ENCODE results near the gene GBX2.

The GBX2 gene

DNA sequence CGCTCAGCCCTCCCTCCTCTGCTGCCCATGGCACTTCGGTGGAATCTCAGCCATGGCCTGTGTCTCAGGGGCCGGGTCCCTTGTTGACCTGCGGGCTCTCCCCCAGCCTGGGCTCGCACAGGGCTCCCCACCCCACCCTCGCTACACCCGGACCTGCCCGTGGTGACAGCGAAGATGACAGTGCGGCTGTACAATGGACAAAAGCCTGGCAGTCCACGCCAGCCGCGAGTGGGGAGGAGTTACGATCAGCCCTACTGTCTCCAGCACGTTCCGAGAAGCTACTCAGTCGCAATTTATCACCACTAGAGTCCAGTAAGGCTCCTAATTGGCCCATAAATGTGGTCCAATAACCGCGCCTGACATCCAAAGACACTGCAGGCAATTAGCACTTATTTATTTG lies 31.6 kb downstream of the GBX2 start:
- peaks cover 0 to 4% of the 10 kb centered on the region in 2 donors for H3K36me3 ChIP-seq (ENCODE audit: control insufficient read depth in 1 of 2, insufficient read depth in 2 of 2, low read length in 2 of 2)

DNA sequence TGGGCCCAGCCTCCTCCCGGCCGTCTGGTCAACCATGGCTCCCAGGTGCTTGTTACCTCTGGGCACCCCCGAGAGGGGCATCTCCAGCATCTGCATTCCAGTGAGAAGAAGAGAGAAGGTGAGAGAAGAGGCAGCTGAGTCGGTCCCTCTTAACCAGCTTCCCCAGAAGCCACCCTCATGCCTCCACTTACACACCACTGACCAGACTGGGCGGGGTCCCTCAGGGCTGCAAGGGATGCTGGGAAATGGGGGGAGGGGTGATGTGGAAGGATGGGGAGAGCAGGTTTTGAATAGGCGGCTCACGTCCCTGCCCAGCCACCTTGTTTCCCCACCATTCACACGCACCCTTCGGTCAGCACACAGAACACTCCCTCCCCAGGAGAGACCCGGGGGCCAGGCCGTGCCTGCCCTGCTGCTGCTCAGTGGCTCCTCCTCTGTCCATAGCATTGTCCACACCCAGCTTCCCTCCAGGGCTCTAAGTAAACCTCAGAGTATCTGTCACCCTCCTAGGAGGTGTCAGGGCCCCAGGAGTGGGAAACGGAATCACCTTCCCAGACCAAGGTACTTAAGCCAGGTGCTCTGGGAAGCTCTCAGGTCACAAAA lies 34.7 kb downstream of the GBX2 start:
- H3K4me3 ChIP-seq (ENCODE audit: low read depth in 1 of 2, low read length in 2 of 2), result no peak overlapping the region
- H3K27me3 ChIP-seq (ENCODE audit: low read depth, low read length), result no peaks in the 10 kb centered on the region
- H3K4me1 ChIP-seq (ENCODE audit: control insufficient read depth in 1 of 2, insufficient read depth in 2 of 2, low read length in 2 of 2), result no peaks in the 10 kb centered on the region
- peaks cover 0 to 4% of the 10 kb centered on the region in 2 donors for H3K36me3 ChIP-seq (ENCODE audit: control insufficient read depth in 1 of 2, insufficient read depth in 2 of 2, low read length in 2 of 2)
- no peak overlapping the region for H3K27ac ChIP-seq (ENCODE audit: low read length)
- H3K9me3 ChIP-seq (ENCODE audit: control insufficient read depth in 1 of 2, low read length in 2 of 2), result no peaks in the 10 kb centered on the region

More for the DNA sequence above, 31.6 kb downstream of the GBX2 start:
- H3K4me3 ChIP-seq (ENCODE audit: low read depth in 1 of 2, low read length in 2 of 2), result no peak overlapping the region
- no peaks in the 10 kb centered on the region for H3K4me1 ChIP-seq (ENCODE audit: control insufficient read depth in 1 of 2, insufficient read depth in 2 of 2, low read length in 2 of 2)
- no peaks in the 10 kb centered on the region for H3K9me3 ChIP-seq (ENCODE audit: control insufficient read depth in 1 of 2, low read length in 2 of 2)
- no peaks in the 10 kb centered on the region for H3K27me3 ChIP-seq (ENCODE audit: low read depth, low read length)
- no peak overlapping the region for H3K27ac ChIP-seq (ENCODE audit: low read length)

DNA sequence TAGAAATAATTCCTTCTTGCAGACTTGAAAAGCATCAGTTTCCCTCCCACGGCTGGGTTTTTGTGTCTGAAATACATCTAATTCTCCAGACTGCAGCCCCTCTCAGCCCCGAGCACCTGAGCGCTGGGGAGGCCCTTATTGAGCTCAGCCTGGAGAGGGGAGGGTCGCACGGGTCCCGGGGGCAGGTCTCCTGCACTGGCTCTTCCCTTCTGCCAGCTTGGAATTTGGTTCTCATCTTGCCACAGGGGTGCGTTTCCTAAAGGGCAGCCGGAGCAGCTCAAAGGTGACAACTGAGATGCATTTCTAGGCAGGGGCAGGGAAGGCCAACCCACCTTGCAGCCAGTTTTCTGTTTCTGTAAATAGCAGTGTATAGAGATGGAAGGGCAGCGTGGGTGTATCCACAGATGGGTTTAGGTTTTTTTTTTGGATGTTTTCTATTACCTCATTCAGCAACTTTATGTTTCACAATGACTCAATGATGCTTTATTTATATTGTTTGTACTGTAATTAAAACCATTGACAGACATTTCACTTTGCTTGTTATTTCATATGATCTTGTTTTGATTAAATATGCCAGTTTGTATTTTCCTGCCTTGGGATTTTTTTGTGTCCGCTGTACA lies 37.0 kb downstream of the GBX2 start:
- Histone ChIP-seq H3K36me3 (ENCODE audit: control insufficient read depth in 1 of 2, insufficient read depth in 2 of 2, low read length in 2 of 2) (peaks cover 4 to 12% of the 10 kb centered on the region in 2 donors), H3K27me3 (ENCODE audit: low read depth, low read length) (no peaks in the 10 kb centered on the region), H3K9me3 (ENCODE audit: control insufficient read depth in 1 of 2, low read length in 2 of 2) (no peaks in the 10 kb centered on the region), H3K27ac (ENCODE audit: low read length) (no peak overlapping the region), H3K4me1 (ENCODE audit: control insufficient read depth in 1 of 2, insufficient read depth in 2 of 2, low read length in 2 of 2) (no peaks in the 10 kb centered on the region), H3K4me3 (ENCODE audit: low read depth in 1 of 2, low read length in 2 of 2) (no peak overlapping the region)

DNA sequence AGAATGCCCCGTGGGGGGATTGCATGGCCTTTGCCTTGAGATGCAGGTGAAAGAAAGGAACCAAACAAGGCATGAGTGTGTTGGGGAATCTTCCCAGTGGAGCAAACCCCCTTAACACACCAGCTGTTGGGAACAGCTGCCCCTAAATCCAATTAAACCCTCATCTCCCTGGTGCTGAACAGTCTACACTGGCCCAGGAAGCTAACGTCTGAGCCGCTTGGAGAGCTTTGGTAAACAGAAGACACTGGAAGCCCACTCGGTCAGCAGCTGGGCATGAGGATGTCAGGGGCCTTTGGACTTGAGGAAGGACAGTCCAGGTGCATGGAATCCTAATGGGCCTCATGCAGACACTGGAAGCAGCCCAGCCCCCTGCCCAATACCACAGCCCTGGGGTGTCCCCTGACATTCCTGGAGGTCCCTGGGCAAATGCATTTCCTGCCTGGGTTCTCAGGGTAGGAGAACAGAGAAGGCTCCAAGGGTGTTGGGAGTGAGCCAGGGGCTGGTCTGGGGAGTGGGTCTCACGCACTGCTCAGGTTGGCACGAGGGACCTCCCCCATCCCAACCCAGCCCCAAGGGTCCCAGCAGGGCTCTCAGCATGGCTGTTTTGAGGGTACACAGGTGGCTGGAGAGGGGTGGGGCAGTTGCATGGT lies 37.7 kb downstream of the GBX2 start:
- Histone ChIP-seq H3K27ac (ENCODE audit: low read length) (no peak overlapping the region), H3K4me3 (ENCODE audit: low read depth in 1 of 2, low read length in 2 of 2) (no peak overlapping the region), H3K36me3 (ENCODE audit: control insufficient read depth in 1 of 2, insufficient read depth in 2 of 2, low read length in 2 of 2) (peaks cover 4 to 15% of the 10 kb centered on the region in 2 donors), H3K9me3 (ENCODE audit: control insufficient read depth in 1 of 2, low read length in 2 of 2) (no peaks in the 10 kb centered on the region), H3K27me3 (ENCODE audit: low read depth, low read length) (no peaks in the 10 kb centered on the region), H3K4me1 (ENCODE audit: control insufficient read depth in 1 of 2, insufficient read depth in 2 of 2, low read length in 2 of 2) (no peaks in the 10 kb centered on the region)

DNA sequence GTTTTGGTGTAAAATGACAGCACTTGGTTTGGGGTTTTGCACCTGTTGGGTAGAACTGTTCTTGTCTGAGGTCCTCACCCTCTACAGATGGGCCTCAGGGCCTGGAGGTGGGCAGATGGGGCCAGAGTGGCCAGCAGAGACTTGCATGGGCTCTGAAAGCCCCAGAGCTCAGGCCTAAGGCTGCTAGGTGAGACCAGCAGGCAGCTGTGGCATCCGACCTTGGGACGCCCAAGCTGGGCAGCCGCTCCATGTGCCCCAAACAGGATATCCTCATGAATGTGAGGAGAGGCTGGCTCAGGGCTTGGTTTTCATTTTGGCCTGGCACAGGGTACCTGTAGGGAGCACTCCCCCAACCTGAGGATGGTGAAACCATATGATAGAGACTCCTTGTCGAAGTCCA lies 38.3 kb downstream of the GBX2 start:
- H3K27ac ChIP-seq (ENCODE audit: low read length), result no peak overlapping the region
- no peaks in the 10 kb centered on the region for H3K27me3 ChIP-seq (ENCODE audit: low read depth, low read length)
- H3K4me1 ChIP-seq (ENCODE audit: control insufficient read depth in 1 of 2, insufficient read depth in 2 of 2, low read length in 2 of 2), result no peaks in the 10 kb centered on the region
- H3K36me3 ChIP-seq (ENCODE audit: control insufficient read depth in 1 of 2, insufficient read depth in 2 of 2, low read length in 2 of 2), result peaks cover 4 to 20% of the 10 kb centered on the region in 2 donors
- no peak overlapping the region for H3K4me3 ChIP-seq (ENCODE audit: low read depth in 1 of 2, low read length in 2 of 2)
- H3K9me3 ChIP-seq (ENCODE audit: control insufficient read depth in 1 of 2, low read length in 2 of 2), result no peaks in the 10 kb centered on the region

DNA sequence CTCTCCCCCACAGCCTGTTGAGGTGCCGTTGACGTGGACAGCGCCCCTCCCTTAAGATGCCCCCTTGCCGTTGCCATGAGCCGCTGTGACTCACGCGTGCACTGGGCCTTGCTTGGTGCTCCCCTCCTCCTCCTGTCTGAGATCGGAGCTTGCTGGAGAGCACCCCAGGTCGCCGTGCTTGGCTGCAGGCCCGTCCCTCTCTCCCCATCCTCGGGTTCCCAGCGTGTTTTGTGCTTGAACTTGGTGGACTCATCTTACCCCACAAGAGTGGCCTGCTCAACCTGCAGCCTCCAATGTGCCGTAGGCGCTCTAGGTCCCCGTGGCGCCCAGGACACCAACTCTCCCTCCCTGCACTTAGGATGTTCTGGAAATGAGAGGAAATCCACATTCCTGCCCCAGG lies 39.9 kb downstream of the GBX2 start:
- H3K27me3 ChIP-seq (ENCODE audit: low read depth, low read length), result no peaks in the 10 kb centered on the region
- no peaks in the 10 kb centered on the region for H3K4me1 ChIP-seq (ENCODE audit: control insufficient read depth in 1 of 2, insufficient read depth in 2 of 2, low read length in 2 of 2)
- H3K36me3 ChIP-seq (ENCODE audit: control insufficient read depth in 1 of 2, insufficient read depth in 2 of 2, low read length in 2 of 2), result peaks cover 4 to 31% of the 10 kb centered on the region in 2 donors
- H3K4me3 ChIP-seq (ENCODE audit: low read depth in 1 of 2, low read length in 2 of 2), result no peak overlapping the region
- no peaks in the 10 kb centered on the region for H3K9me3 ChIP-seq (ENCODE audit: control insufficient read depth in 1 of 2, low read length in 2 of 2)
- no peak overlapping the region for H3K27ac ChIP-seq (ENCODE audit: low read length)

DNA sequence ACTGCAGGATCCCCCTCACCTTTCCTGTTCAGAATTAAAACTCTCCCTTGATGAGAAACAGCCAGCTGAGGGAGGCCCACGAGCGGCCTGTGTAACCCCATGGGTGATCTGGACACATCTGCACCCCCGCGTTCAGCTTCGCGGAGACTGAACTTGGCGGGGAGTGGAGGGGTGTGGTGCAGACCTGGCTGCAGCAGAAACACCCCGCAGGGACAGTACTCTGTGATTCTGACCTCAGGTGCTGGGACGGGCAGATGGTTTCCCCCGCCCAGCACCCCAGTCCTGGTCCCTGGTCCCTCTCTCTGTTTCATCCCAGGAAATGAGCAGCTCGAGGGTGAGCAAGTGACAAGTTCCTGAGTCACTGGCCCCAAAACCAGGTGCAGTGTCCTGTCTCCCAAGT lies 41.2 kb downstream of the GBX2 start:
- H3K27ac ChIP-seq (ENCODE audit: low read length), result no peak overlapping the region
- H3K36me3 ChIP-seq (ENCODE audit: control insufficient read depth in 1 of 2, insufficient read depth in 2 of 2, low read length in 2 of 2), result peaks cover 4 to 27% of the 10 kb centered on the region in 2 donors
- H3K4me3 ChIP-seq (ENCODE audit: low read depth in 1 of 2, low read length in 2 of 2), result no peak overlapping the region
- no peaks in the 10 kb centered on the region for H3K4me1 ChIP-seq (ENCODE audit: control insufficient read depth in 1 of 2, insufficient read depth in 2 of 2, low read length in 2 of 2)
- no peaks in the 10 kb centered on the region for H3K27me3 ChIP-seq (ENCODE audit: low read depth, low read length)
- no peaks in the 10 kb centered on the region for H3K9me3 ChIP-seq (ENCODE audit: control insufficient read depth in 1 of 2, low read length in 2 of 2)

DNA sequence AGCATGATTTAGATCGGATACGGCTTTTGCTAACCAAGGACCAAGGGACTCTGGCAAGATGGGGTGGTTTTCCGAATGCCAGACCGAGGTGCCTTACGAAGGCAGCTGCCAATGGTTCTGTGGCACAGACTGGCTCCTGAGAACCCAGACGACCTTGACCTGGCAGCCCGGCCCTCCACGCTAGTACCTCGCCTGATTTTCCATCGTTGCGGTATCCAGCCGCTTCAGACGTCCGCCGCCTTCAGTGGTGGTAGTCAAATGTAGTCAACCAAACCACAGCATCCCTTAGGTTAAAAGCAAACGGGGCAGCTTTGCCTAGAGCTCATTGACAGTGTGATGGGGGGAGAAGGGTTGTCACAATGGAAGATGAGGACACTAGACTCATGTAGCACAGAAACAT lies 42.6 kb downstream of the GBX2 start:
- Histone ChIP-seq H3K4me3 (ENCODE audit: low read depth in 1 of 2, low read length in 2 of 2) (no peak overlapping the region), H3K36me3 (ENCODE audit: control insufficient read depth in 1 of 2, insufficient read depth in 2 of 2, low read length in 2 of 2) (peaks cover 4 to 27% of the 10 kb centered on the region in 2 donors), H3K9me3 (ENCODE audit: control insufficient read depth in 1 of 2, low read length in 2 of 2) (no peaks in the 10 kb centered on the region), H3K27me3 (ENCODE audit: low read depth, low read length) (no peaks in the 10 kb centered on the region), H3K27ac (ENCODE audit: low read length) (no peak overlapping the region), H3K4me1 (ENCODE audit: control insufficient read depth in 1 of 2, insufficient read depth in 2 of 2, low read length in 2 of 2) (no peaks in the 10 kb centered on the region)

DNA sequence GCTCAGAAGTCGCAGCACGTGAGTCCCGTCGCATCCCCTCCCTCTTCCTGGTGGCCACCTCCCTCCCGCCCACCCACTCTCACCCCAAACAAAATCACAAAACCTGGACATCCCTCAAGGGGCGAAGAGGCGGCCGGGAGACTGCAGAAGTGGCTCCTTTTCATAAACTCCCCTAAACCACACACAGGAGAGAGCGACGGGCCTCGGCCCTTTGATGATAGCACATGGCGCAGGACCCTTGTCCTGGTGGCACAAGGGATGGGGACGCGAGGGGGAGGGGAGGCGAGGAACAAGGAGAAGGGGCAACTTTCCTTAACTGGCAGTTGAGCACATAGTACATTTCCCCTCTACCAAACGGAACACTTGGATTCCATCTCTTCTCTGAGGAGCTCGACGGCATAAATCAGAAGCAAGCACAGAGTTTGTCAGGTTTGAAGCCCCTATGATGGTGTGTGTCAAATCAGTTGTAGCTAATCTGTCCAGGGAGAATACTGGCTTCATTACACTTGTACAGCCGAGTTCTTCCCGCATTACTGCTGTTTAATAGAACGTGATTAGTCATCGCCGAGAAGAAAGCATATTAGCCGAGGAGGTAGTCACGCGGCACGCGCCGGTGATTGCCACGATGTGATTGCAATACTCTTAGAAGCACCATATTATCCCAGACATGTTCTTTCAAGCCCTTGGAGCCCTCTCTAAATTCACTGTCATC lies 43.8 kb downstream of the GBX2 start:
- Histone ChIP-seq H3K27ac (ENCODE audit: low read length) (no peak overlapping the region), H3K4me3 (ENCODE audit: low read depth in 1 of 2, low read length in 2 of 2) (no peak overlapping the region), H3K9me3 (ENCODE audit: control insufficient read depth in 1 of 2, low read length in 2 of 2) (no peaks in the 10 kb centered on the region), H3K4me1 (ENCODE audit: control insufficient read depth in 1 of 2, insufficient read depth in 2 of 2, low read length in 2 of 2) (no peaks in the 10 kb centered on the region), H3K36me3 (ENCODE audit: control insufficient read depth in 1 of 2, insufficient read depth in 2 of 2, low read length in 2 of 2) (peaks cover 4 to 33% of the 10 kb centered on the region in 2 donors), H3K27me3 (ENCODE audit: low read depth, low read length) (no peaks in the 10 kb centered on the region)

DNA sequence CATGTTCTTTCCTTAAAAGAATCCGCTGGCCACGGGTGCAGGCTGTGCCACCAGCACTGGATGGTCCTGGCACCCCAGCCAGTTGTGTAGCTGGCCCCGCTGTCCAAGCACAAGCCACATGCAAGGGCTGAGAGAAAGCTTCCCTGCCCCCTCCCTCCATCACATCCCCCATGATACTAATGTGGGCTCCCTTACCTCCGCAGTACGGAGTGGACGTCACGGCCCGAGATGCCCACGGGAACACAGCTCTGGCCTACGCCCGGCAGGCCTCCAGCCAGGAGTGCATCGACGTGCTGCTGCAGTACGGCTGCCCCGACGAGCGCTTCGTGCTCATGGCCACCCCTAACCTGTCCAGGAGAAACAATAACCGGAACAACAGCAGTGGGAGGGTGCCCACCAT lies 44.5 kb downstream of the GBX2 start:
- Histone ChIP-seq H3K4me1 (ENCODE audit: control insufficient read depth in 1 of 2, insufficient read depth in 2 of 2, low read length in 2 of 2) (no peaks in the 10 kb centered on the region), H3K36me3 (ENCODE audit: control insufficient read depth in 1 of 2, insufficient read depth in 2 of 2, low read length in 2 of 2) (peaks cover 4 to 33% of the 10 kb centered on the region in 2 donors), H3K9me3 (ENCODE audit: control insufficient read depth in 1 of 2, low read length in 2 of 2) (no peaks in the 10 kb centered on the region), H3K4me3 (ENCODE audit: low read depth in 1 of 2, low read length in 2 of 2) (no peak overlapping the region), H3K27ac (ENCODE audit: low read length) (no peak overlapping the region), H3K27me3 (ENCODE audit: low read depth, low read length) (no peaks in the 10 kb centered on the region)

DNA sequence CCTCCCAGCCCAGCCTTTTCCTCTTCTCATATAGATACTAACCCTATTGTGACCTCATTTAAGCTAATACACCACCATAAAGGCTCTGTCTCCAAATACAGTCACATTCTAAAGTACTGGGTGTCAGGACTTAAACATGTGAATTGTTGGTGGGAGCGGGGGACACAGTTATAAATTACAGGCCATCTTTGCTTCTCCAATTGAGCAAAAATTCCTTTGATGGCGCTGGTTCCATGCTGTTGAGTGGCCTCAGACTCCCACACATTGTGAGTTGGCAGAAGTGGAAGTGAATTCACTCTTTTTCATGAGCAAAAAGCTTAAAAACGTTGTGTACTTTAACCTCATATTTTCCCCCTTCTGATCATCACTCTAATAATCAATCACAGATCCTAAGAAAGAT lies 46.0 kb downstream of the GBX2 start:
- no peak overlapping the region for H3K27ac ChIP-seq (ENCODE audit: low read length)
- H3K4me1 ChIP-seq (ENCODE audit: control insufficient read depth in 1 of 2, insufficient read depth in 2 of 2, low read length in 2 of 2), result no peaks in the 10 kb centered on the region
- no peaks in the 10 kb centered on the region for H3K27me3 ChIP-seq (ENCODE audit: low read depth, low read length)
- no peaks in the 10 kb centered on the region for H3K9me3 ChIP-seq (ENCODE audit: control insufficient read depth in 1 of 2, low read length in 2 of 2)
- H3K4me3 ChIP-seq (ENCODE audit: low read depth in 1 of 2, low read length in 2 of 2), result no peak overlapping the region
- peaks cover 0 to 31% of the 10 kb centered on the region in 2 donors for H3K36me3 ChIP-seq (ENCODE audit: control insufficient read depth in 1 of 2, insufficient read depth in 2 of 2, low read length in 2 of 2)
